Measurements from ENCODE around the gene CCDC154.

DNA sequence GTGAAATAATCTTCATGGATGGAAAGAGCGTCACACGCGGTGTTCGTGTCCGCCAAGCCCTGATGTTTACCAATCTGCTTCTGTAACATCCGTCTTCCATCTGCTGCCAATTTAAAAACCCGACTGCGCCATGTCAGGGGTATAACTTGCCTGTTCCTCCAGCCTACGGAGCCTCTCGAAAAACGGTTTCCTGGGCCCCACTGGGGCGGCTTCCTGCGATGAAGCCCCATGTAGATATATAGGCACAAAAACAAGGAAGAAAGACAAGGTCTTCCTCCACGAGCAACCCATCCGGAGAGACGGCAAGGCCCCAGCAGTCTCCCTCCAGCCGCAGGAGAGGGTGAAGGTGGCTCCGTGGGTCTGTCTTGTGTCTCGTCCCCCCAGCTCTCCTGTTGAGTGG, 44.3 kb upstream of the CCDC154 start, which contains the start of gene PTX4:
- TF ChIP-seq GATA2 (IDR thresholded peaks at IDR 0.05; ENCODE audit: low read depth, low read length) (no peak), GATA3 (IDR thresholded peaks at IDR 0.05; ENCODE audit: low read depth, low read length) (no peak)

Data from SH-SY5Y (cell line).